HG02678 (cell line): Measurements from ENCODE around the gene SMAD9.
A peak's percentile ranks its signal among the peaks of the same experiment; 100 is the strongest.

ENCODE experiments used
- ATAC-seq: cut with Tn5 transposase; IDR thresholded peaks from one replicate; pipeline ENCODE4 v1.9.1; 2021; ENCODE audit warnings: mild to moderate bottlenecking, moderate library complexity; ENCODE audit not compliant: unreplicated experiment

The SMAD9 gene

DNA sequence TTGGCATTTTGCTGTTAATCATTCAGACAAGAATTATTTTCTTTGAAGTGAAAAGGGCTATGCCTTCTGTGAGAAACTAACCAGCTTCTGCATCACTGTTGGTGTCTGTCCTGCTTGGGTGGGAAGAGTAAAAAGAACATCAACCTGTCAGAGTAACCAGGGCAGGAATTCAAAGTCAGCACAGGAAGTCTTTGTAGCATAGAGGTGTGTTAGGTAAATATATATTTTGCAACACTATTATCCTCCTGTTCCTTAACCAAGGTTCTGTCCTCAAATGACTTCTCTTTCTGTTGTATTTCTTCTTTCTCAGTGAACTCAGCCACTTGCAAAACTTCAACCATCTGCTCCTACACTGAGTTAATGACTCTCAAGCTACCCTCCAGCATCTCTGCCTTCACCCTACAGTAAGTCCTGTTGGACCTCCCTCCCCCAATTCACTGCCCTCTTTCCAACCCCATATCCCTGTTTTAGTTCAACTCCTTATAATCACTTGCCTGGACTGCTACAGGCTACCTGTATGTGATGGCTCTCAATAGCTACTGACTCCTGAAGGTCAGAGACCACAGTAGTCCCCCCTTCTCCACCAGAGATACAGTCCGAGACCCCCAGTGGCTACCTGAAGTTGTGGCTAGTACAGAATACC, 49.9 kb downstream of the SMAD9 start:
- ATAC-seq, result no peak

- ATAC-seq, result no peak
Measured at GRCh38 chr13:36866232-36866631, 53.8 kb downstream of the SMAD9 start.

- ATAC-seq, result no peak
Measured at GRCh38 chr13:36865265-36865664, 54.8 kb downstream of the SMAD9 start.

- no peak for ATAC-seq
Measured at GRCh38 chr13:36862722-36863121, 57.3 kb downstream of the SMAD9 start.

- no peak for ATAC-seq
Measured at GRCh38 chr13:36862002-36862685, 57.9 kb downstream of the SMAD9 start.

- ATAC-seq, result no peak
Measured at GRCh38 chr13:36859259-36859658, 60.8 kb downstream of the SMAD9 start.

DNA sequence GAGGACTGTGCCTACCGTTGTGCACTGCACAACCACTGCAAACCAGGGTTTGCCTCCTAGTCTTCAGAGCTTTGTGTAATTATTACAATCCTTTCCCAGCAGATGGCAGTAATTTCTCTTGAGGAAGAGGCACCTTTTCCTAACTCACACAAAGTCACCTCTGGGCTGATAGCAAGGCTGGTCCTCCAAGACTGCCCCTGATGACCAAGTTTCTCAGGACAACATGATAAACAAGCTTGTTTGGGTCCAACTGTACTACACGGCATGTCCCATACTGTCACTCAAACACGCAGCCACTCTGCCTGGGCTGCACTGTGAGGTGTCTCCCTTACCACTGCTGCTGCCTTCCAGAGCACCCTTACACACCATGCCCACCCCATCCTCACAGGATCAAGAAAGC, 61.7 kb downstream of the SMAD9 start:
- ATAC-seq, result no peak

DNA sequence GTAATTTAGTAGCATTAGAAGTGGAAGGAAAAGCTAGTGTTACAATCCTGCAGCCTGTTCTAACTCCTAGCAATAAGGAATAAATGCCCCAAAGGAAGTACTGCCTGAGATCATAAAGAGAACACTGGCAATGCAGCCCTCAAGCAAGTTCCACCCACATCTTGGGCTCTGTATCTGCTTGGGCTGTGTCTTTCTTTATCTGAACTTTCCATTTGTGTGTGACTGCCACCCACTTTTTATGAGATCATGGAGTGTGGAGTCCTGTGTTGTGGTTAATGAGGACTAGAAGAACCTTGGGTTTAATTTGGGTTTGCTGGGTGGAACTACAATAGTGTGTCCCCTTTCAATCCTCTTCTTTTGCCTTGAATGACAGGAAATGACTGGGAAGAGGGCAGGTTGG, 62.8 kb downstream of the SMAD9 start:
- ATAC-seq, result no peak

- no peak for ATAC-seq
Measured at GRCh38 chr13:36850790-36851438, 69.1 kb downstream of the SMAD9 start.

GRCh38 chr13:36848199-36848982, 71.6 kb downstream of the SMAD9 start:
- ATAC-seq, result no peak

DNA sequence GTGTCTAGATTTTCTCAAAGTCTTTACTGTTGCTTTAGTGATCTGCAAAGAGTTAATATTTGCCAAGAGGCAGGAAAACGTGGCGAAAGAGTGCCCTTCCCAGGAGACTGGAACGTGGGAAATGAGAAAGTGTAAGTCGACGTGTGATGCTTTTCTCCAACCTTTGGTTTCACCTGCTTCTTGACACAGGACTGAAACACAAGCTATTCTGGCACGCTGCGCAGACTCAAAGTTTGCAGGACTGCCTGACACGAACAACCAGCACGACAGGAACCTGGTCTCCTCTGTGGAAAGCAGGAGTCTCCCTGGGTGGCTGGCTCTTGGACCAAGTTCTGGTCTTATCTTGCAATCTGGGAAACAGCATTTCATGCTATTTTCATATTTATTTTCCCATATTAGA, 72.4 kb downstream of the SMAD9 start:
- ATAC-seq, result no peak

DNA sequence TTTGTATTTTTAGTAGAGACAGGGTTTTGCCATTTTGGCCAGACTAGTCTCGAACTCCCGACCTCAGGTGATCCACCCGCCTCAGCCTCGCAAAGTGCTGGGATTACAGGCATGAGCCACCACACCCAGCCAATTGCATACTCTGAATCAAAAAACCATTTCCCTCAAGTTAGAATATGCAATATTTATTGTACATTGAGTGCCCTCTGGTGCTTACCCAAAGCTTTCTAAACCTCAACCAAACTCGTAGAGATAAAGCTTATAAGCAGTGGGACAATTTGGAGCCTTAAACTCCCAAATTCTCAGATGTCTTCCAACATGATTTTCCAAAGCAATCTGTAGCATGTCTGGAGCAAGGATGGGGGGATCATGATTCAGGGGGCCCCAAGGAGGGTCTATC, 78.6 kb downstream of the SMAD9 start:
- ATAC-seq, result no peak

DNA sequence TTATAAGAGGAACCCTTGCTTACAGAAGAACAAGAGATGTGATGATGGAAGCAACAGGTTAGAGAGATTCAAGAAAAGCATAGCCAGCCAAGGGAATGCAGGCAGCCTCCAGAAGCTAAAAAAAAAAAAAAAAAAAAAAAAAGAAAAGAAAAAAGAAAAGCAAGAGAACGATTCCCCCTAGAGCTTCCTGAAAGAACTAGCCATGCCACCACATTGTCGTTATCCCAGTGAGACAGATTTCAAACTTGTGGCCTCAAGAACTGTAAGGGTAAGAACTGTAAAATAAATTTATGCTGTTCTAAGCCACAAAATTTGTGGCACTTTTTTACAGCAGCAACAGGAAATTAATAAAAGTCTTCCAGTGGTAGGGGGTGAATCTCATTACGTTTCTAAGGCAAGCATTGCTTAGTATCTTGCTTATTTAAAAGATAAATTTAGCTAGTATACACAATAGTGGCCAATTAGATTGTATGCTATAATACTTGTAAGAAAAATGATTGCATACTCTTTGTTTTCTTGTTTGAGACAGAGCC, 79.3 kb downstream of the SMAD9 start:
- no peak for ATAC-seq

DNA sequence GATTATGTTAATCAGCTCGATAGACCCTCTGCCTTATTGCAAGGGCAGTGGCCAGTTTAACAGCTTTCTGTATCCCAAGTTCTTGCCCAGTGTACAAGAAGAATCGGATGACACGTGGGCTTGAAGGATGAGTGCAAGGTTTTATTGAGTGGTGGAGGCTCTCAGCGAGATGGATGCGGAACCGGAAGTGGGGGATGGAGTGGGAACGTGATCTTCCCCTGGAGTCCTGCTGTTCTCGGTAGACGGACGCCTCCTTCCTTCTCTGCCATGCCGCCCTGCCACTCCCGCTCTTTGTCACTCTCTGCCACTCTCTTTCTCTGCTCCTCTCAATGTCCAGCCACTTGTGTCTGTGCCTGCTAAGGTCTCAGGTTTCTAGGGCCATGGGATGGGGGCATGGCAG, 80.1 kb downstream of the SMAD9 start:
- ATAC-seq, result no peak

GRCh38 chr13:36839281-36839680, 80.8 kb downstream of the SMAD9 start:
- ATAC-seq, result no peak

DNA sequence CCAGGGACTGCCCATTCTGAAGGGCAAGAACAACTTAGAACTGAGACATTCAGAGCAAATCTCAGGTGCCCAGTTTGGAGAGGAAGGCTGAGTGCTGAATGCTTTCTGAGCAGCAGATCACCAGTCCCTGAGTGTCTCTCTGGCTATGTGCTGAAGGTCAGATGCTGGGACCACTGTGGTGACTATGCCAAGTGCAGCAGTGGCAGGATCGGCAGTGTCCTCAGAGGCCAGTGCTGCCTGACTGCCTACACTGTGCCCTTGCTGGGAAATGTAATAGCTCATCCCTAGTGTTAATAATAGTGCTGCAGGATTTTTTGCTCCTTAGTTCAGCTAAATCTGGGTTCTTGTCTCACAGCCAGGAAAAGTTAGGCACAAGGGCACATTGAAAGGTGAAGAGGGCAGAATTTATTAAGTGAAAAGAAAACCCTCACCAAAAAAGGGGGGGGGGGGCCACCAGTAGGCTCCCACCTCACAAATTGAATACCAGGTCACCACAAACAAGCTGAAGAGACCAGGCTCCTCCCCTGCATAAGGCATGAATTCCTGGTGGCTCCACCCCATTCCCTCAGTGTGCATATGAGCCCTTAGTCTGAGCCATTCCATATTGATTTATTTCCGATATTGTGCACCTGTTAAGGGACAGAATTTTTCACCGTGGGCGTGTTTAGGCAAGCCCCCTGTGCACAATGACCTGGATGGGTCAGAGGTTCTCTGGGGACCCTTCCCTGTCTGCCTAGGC, 82.5 kb downstream of the SMAD9 start:
- ATAC-seq, result no peak

- no peak for ATAC-seq
Measured at GRCh38 chr13:36834299-36834698, 85.7 kb downstream of the SMAD9 start.

GRCh38 chr13:36831291-36831690, 88.7 kb downstream of the SMAD9 start:
- no peak for ATAC-seq

DNA sequence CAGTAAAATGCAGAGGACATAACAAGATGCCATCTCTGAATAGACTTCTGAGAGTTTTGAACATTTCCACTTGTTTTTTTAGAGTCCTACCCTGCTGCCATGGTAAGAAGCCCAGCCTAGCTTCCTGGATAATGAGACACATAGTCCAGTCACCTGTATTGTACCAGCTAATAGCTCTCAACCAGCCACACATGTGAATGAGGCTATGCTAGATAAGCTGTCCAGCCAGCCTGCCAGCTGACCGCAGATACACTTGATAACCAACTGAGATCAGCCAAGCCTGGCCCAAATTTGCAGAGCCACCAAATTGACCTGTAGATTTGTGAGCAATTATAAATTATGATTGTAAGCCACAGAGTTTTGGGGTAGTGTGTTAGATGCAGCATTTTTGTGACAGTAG, 90.3 kb downstream of the SMAD9 start:
- no peak for ATAC-seq

- ATAC-seq, result no peak
Measured at GRCh38 chr13:36822785-36823184, 97.3 kb downstream of the SMAD9 start.

DNA sequence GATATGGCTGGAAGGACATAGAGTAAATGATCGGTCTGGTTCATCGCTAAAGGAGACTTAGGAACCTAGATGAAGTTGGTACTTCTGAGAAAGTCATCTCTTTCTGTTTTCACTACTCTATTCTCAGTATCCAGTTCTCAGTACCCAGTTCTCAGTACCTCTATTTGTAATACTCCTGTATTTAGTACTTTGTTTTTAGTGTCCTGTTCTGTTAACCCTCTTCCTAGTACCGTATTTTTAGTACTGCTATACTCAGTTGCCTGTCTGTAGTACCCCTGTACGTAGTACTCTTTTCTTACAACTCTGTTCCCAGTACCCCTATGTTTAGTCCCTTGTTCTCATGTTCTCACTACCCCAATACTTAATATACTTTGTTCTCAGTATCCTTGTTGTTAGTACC, 99.8 kb downstream of the SMAD9 start:
- peak; percentile 51 for ATAC-seq
